Measurements from ENCODE around the gene ZNF541. TPM values are rescaled to one million over a fixed set of nuclear protein-coding genes. Genes with fewer than 3 reads are reported as not detected.
A peak's percentile ranks its signal among the peaks of the same experiment; 100 is the strongest.
"Not testable (repeated sequence)": the region's sequence is repeated elsewhere in the genome, so short reads cannot be mapped to it uniquely, and the experiment has no call there.

ZNF541 gene
- total and polyA plus RNA-seq, 2 donors (not counting 3 experiments of a cell fraction or from before 2014, with no cell fraction given): 0.03 to 0.13 TPM

DNA sequence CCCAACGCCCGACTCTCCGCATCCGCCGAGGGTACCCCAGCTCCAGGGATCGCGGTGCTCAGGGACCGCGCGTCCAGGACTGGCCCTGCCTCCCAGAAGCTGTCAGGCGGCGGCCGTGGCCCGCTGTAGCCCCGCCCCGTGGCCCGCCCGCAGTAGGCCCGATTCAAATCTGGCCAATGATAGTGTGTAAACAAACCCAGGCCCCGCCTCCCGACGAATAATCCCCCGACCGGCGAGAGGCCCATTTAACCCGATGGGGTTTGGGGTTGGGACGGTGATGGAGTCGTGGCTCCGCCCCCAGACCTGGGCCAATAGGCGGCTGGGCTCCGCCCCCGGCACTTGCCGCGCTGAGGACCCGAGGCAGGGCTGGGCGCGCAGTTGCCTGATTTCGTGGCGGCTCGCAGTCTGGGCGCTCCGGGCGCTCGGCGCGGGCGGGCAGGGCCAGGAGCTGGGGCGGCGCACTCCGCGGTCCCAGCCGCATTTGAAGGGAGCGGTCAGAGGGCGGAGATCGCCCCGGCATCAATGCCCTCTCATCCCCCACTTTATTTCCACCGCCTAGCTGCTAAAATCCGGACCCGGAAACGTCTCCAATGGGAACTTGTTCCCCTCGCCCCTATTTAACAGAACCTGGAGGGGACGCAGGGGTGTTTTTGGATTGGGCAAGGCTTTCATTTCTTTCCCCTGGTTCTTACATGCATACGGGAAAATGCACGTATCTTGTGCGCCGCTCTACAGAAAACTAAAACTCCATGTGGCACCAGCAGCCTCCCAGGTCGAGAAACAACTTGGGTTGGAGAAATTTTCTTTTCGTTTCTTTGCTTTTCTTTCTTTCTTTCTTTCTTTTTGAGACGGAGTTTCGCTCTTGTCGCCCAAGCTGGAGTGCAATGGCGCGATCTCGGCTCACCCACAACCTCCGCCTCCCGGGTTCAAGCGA, 27.6 kb upstream of the ZNF541 start:
- H3K9me3 ChIP-seq (replicated peaks; ENCODE audit: control insufficient read depth, insufficient read depth, low read length): no peaks in the 10 kb centered on the region
- no peaks in the 10 kb centered on the region for H3K79me2 ChIP-seq (ENCODE audit: control insufficient read depth, insufficient read depth, low read length)
- CTCF ChIA-PET: interaction anchor here (1.1 to 3.8 kb wide), 6 partner anchors 10 to 164 kb away, joined by 3 to 20 read pairs (median 5); partner anchors contain the start of gene NAPA
- H3K4me1 ChIP-seq (ENCODE audit: control insufficient read depth, extremely low read depth, insufficient read depth, low read length): peaks cover 29% of the 10 kb centered on the region
- no peaks in the 10 kb centered on the region for H3K9me1 ChIP-seq (replicated peaks; ENCODE audit: control insufficient read depth, extremely low read depth, insufficient read depth, low read length)
- TF ChIP-seq MYC (IDR thresholded peaks at IDR 0.05; ENCODE audit: low read depth, low read length): no peak
- peak; percentile 92 for TF ChIP-seq POLR2A (IDR thresholded peaks at IDR 0.05; ENCODE audit: low read depth, low read length)
- TF ChIP-seq POLR2AphosphoS5 (IDR thresholded peaks at IDR 0.05; ENCODE audit: insufficient read depth, low read depth, low read length): peak; percentile 97
- H3K27ac ChIP-seq (ENCODE audit: insufficient read depth, low read depth, low read length): peak overlapping the region; percentile 67
- dilution Hi-C loops (cut with MboI; ENCODE audit: extremely low pct_ligation_motif_present, low sequenced_read_pairs) (no loop called here), intact Hi-C loops (cut with micrococcal nuclease) (loop anchor here (1.0 kb wide), 1 partner anchor 8 kb away; no protein-coding TSS in a partner anchor)
- peak; percentile 99 for DNase-seq (ENCODE audit: low read depth, low spot score)
- peak overlapping the region; percentile 88 for H3K4me2 ChIP-seq (ENCODE audit: insufficient read depth, low read length)
- H4K20me1 ChIP-seq (replicated peaks; ENCODE audit: control insufficient read depth, extremely low read depth, insufficient read depth, low read length): no peaks in the 10 kb centered on the region
- no peaks in the 10 kb centered on the region for H3K27me3 ChIP-seq (ENCODE audit: control insufficient read depth in 2 of 2, insufficient read depth in 2 of 2, low read length in 2 of 2)
- TSS peak; percentile 58 for BruUV-seq (replicated peaks)
- H3K9ac ChIP-seq (replicated peaks; ENCODE audit: extremely low read depth, insufficient read depth, low read length): peak overlapping the region; percentile 74
- FAIRE-seq: peak; percentile 97
- no peaks in the 10 kb centered on the region for H3K36me3 ChIP-seq (ENCODE audit: control insufficient read depth in 2 of 2, extremely low read depth in 1 of 2, insufficient read depth in 2 of 2, low read length in 2 of 2)
- H3K4me3 ChIP-seq (replicated peaks in 1 of 3; ENCODE audit: insufficient read depth in 1 of 3, low read depth in 1 of 3, low read length in 3 of 3): peak overlapping the region; percentile 53 to 74 (median 66)
- POLR2A ChIA-PET: interaction anchor here (0.6 to 1.8 kb wide), 8 partner anchors 9 to 1276 kb away, joined by 3 to 7 read pairs (median 4); partner anchors contain the start of gene NAPA
- peak overlapping the region; percentile 21 for H2AFZ ChIP-seq (ENCODE audit: low read depth, low read length)

DNA sequence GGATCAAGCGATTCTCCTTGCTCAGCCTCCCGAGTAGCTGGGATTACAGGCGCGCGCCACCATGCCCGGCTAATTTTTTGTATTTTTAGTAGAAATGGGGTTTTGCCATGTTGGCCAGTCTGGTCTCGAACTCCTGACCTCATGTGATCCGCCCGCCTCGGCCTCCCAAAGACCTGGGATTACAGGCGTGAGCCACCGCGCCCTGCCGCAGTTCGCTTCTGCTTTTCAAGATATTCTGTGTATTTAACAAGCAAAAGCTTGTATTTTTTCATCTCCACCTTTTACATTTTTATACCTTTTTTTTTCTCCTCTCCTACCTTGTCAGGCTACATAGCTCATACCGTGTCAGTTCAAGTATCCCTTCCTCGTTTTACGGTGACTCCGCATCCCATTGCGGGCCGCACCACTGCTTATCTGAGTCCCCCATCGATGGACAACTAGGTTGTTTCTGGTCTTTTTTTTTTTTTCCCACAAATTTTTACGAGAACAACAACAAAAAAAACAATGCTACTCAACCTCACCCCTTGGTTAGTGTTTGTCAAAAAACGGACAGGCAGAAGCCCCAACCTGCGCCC, 26.8 kb upstream of the ZNF541 start:
- FAIRE-seq; H3K9me3 ChIP-seq (replicated peaks; ENCODE audit: control insufficient read depth, insufficient read depth, low read length); H3K36me3 ChIP-seq (ENCODE audit: control insufficient read depth in 2 of 2, extremely low read depth in 1 of 2, insufficient read depth in 2 of 2, low read length in 2 of 2); dilution Hi-C loops (cut with MboI; ENCODE audit: extremely low pct_ligation_motif_present, low sequenced_read_pairs); DNase-seq (ENCODE audit: low read depth, low spot score); H3K9me1 ChIP-seq (replicated peaks; ENCODE audit: control insufficient read depth, extremely low read depth, insufficient read depth, low read length); H3K27me3 ChIP-seq (ENCODE audit: control insufficient read depth in 2 of 2, insufficient read depth in 2 of 2, low read length in 2 of 2); H3K79me2 ChIP-seq (ENCODE audit: control insufficient read depth, insufficient read depth, low read length); H4K20me1 ChIP-seq (replicated peaks; ENCODE audit: control insufficient read depth, extremely low read depth, insufficient read depth, low read length): not testable (repeated sequence)
- peaks cover 31% of the 10 kb centered on the region for H3K4me1 ChIP-seq (ENCODE audit: control insufficient read depth, extremely low read depth, insufficient read depth, low read length)
- H2AFZ ChIP-seq (ENCODE audit: low read depth, low read length): peak overlapping the region; percentile 17
- H3K4me3 ChIP-seq (replicated peaks in 1 of 3; ENCODE audit: insufficient read depth in 1 of 3, low read depth in 1 of 3, low read length in 3 of 3): peak overlapping the region; percentile 46 to 74 (median 66)
- POLR2A ChIA-PET: interaction anchor here (0.6 to 1.8 kb wide), 11 partner anchors 8 to 1866 kb away, joined by 3 to 9 read pairs (median 5); partner anchors contain the start of gene NAPA
- H3K27ac ChIP-seq (ENCODE audit: insufficient read depth, low read depth, low read length): peak overlapping the region; percentile 67
- H3K4me2 ChIP-seq (ENCODE audit: insufficient read depth, low read length): peak overlapping the region; percentile 88
- intact Hi-C loops (cut with micrococcal nuclease): loop anchor here (1.0 to 2.0 kb wide), 3 partner anchors 9 to 84 kb away; partner anchors contain the start of gene NAPA
- TSS peak; percentile 69 for BruUV-seq (replicated peaks)
- peak; percentile 78 for TF ChIP-seq GATA2 (IDR thresholded peaks at IDR 0.05; ENCODE audit: insufficient read depth, insufficient read length, low read depth, low read length)
- CTCF ChIA-PET: interaction anchor here (1.1 to 3.8 kb wide), 8 partner anchors 11 to 163 kb away, joined by 3 to 20 read pairs (median 4); partner anchors contain the start of genes EHD2 and NAPA
- H3K9ac ChIP-seq (replicated peaks; ENCODE audit: extremely low read depth, insufficient read depth, low read length): peak overlapping the region; percentile 67
